IMR-90 (cell line): ENCODE data around the gene ELL. TPM values are rescaled to one million over a fixed set of nuclear protein-coding genes. Genes with fewer than 3 reads are reported as not detected.

Experiments used
- ATAC-seq: fragments of 200-7000 bp; cut with Tn5 transposase; 2 replicates; pipeline ENCODE4 v1.9.1; 2020; ENCODE audit warnings: low read depth, mild to moderate bottlenecking, moderate library complexity
- BruUV-seq: library from RNA; stranded (reverse); fragments of 400-500 nt; replicated peaks from 2 replicates; lab custom pipeline; 2021; lab: Mats Ljungman, UMichigan
- CTCF ChIA-PET: fragments of 300-600 bp; formaldehyde crosslinking; extraction: SDS; loops from one replicate; lab custom pipeline; 2021; ENCODE audit warnings: antibody characterized with exemption; lab: Yijun Ruan, JAX
- POLR2A ChIA-PET: fragments of 300-600 bp; sonication (Branson Sonifier 250); formaldehyde crosslinking; loops from one replicate; lab custom pipeline; 2022; ENCODE audit warnings: antibody characterized with exemption; ENCODE audit not compliant: unreplicated experiment; lab: Charles Lee
- DNase-seq: peaks from one replicate; pipeline ENCODE4 v3.0.0; 2013
- H2AFZ ChIP-seq: replicated peaks from 2 replicates; pipeline ENCODE3; 2013; ENCODE audit warnings: low read length, mild to moderate bottlenecking; ENCODE audit not compliant: poor library complexity
- H2AK5ac ChIP-seq: 2 replicates; pipeline ENCODE4 v1.6.1; 2013; ENCODE audit warnings: low read depth, low read length, inconsistent platforms
- H2AK9ac ChIP-seq: replicated peaks from 2 replicates; pipeline ENCODE3; 2013; ENCODE audit warnings: mild to moderate bottlenecking, low read depth, low read length, moderate library complexity; ENCODE audit not compliant: poor library complexity
- H2BK120ac ChIP-seq: 2 replicates; pipeline ENCODE4 v1.6.1; 2013; ENCODE audit warnings: low read depth, low read length, inconsistent platforms
- H2BK15ac ChIP-seq: 3 replicates; pipeline ENCODE4 v1.6.1; 2013; ENCODE audit warnings: low read depth, low read length, inconsistent platforms
- H2BK20ac ChIP-seq: 2 replicates; pipeline ENCODE4 v1.6.1; 2013; ENCODE audit warnings: low read depth, mild to moderate bottlenecking, inconsistent platforms, low read length, moderate library complexity
- H2BK5ac ChIP-seq: 2 replicates; pipeline ENCODE4 v1.6.1; 2013; ENCODE audit warnings: mild to moderate bottlenecking, low read depth, low read length, inconsistent platforms; ENCODE audit not compliant: poor library complexity, severe bottlenecking
- H3K14ac ChIP-seq: replicated peaks from 2 replicates; pipeline ENCODE4 v1.6.1; 2013; ENCODE audit warnings: low read depth, low read length, inconsistent platforms
- H3K18ac ChIP-seq: 2 replicates; pipeline ENCODE4 v1.6.1; 2013; ENCODE audit warnings: low read depth, low read length, control low read depth
- H3K23ac ChIP-seq: 2 replicates; pipeline ENCODE4 v1.6.1; 2013; ENCODE audit warnings: low read depth, low read length, inconsistent platforms
- H3K27ac ChIP-seq: 2 replicates; pipeline ENCODE4 v1.5.1; 2013; ENCODE audit warnings: mild to moderate bottlenecking, control low read depth, low read length; ENCODE audit not compliant: insufficient read depth
- H3K27me3 ChIP-seq: 2 replicates; pipeline ENCODE4 v1.6.1; 2013; ENCODE audit warnings: low read length; ENCODE audit not compliant: control insufficient read depth, insufficient read depth
- H3K36me3 ChIP-seq: 2 replicates; pipeline ENCODE4 v1.6.1; 2013; ENCODE audit warnings: low read length, mixed read lengths; ENCODE audit not compliant: control insufficient read depth, insufficient read depth
- H3K4ac ChIP-seq: 2 replicates; pipeline ENCODE4 v1.6.1; 2013; ENCODE audit warnings: low read depth, low read length, inconsistent platforms
- H3K4me1 ChIP-seq: 2 replicates; pipeline ENCODE4 v1.6.1; 2013; ENCODE audit warnings: low read length, mixed read lengths; ENCODE audit not compliant: control insufficient read depth, insufficient read depth
- H3K4me2 ChIP-seq: 2 replicates; pipeline ENCODE4 v1.6.1; 2013; ENCODE audit warnings: low read depth, mild to moderate bottlenecking, control low read depth, low read length, moderate library complexity
- H3K4me3 ChIP-seq: 2 replicates; pipeline ENCODE4 v1.5.1; 2013; ENCODE audit warnings: low read depth, mild to moderate bottlenecking, control low read depth, low read length, moderate library complexity; ENCODE audit not compliant: insufficient read depth
- H3K56ac ChIP-seq: 2 replicates; pipeline ENCODE4 v1.6.1; 2013; ENCODE audit warnings: low read length, inconsistent platforms; ENCODE audit not compliant: insufficient read depth; ENCODE audit errors: extremely low read depth
- H3K79me1 ChIP-seq, 2 experiments: 2 replicates each; pipeline ENCODE4 v1.6.1; 2013; ENCODE audit warnings: low read length in 2 of 2, inconsistent platforms in 1 of 2, low read depth in 1 of 2
- H3K9ac ChIP-seq: 2 replicates; pipeline ENCODE4 v1.6.1; 2013; ENCODE audit warnings: low read depth, low read length, control low read depth
- H3K9me1 ChIP-seq: 2 replicates; pipeline ENCODE4 v1.6.1; 2013; ENCODE audit warnings: low read length, inconsistent platforms; ENCODE audit not compliant: insufficient read depth
- H3K9me3 ChIP-seq: 2 replicates; pipeline ENCODE4 v1.6.1; 2013; ENCODE audit warnings: low read length; ENCODE audit not compliant: control insufficient read depth, insufficient read depth
- H4K20me1 ChIP-seq: 2 replicates; pipeline ENCODE4 v1.6.1; 2013; ENCODE audit warnings: low read length, inconsistent platforms; ENCODE audit not compliant: insufficient read depth
- H4K5ac ChIP-seq: 2 replicates; pipeline ENCODE4 v1.6.1; 2013; ENCODE audit warnings: mild to moderate bottlenecking, low read depth, low read length, control low read depth
- H4K8ac ChIP-seq, 2 experiments: 2 replicates each; pipeline ENCODE4 v1.6.1; 2013; ENCODE audit warnings: low read depth in 2 of 2, low read length in 2 of 2, control low read depth in 1 of 2, inconsistent platforms in 1 of 2
- H4K91ac ChIP-seq: 2 replicates; pipeline ENCODE4 v1.6.1; 2013; ENCODE audit warnings: low read depth, low read length, inconsistent platforms; ENCODE audit not compliant: insufficient read depth
- BHLHE40 ChIP-seq: fragments of 150-350 bp; IDR thresholded peaks from 2 replicates; pipeline ENCODE4 v1.6.1; 2016; ENCODE audit warnings: mild to moderate bottlenecking, low read depth, low read length
- CEBPB ChIP-seq: IDR thresholded peaks from 2 replicates; pipeline ENCODE4 v1.6.1; 2012; ENCODE audit warnings: low read depth, low read length, improper control_type of control experiment
- CHD1 ChIP-seq: IDR thresholded peaks from 2 replicates; pipeline ENCODE4 v1.6.1; 2012; ENCODE audit warnings: low read depth, low read length, improper control_type of control experiment
- FOS ChIP-seq: fragments of 150-350 bp; IDR thresholded peaks from 2 replicates; pipeline ENCODE4 v1.6.1; 2016; ENCODE audit warnings: low read depth, low read length
- MAFK ChIP-seq: IDR thresholded peaks from 2 replicates; pipeline ENCODE4 v1.6.1; 2012; ENCODE audit warnings: low read depth, low read length, improper control_type of control experiment
- MXI1 ChIP-seq: IDR thresholded peaks from 2 replicates; pipeline ENCODE4 v1.6.1; 2012; ENCODE audit warnings: low read depth, mild to moderate bottlenecking, low read length, moderate library complexity, borderline replicate concordance
- NFE2L2 ChIP-seq: fragments of 150-350 bp; IDR thresholded peaks from 2 replicates; pipeline ENCODE4 v1.6.1; 2016; ENCODE audit warnings: low read depth, mild to moderate bottlenecking, low read length
- POLR2A ChIP-seq: IDR thresholded peaks from 2 replicates; pipeline ENCODE4 v1.6.1; 2012; ENCODE audit warnings: mild to moderate bottlenecking, low read depth, low read length
- RAD21 ChIP-seq: IDR thresholded peaks from 2 replicates; pipeline ENCODE4 v1.6.1; 2012; ENCODE audit warnings: low read length, improper control_type of control experiment
- RCOR1 ChIP-seq: IDR thresholded peaks from 2 replicates; pipeline ENCODE4 v1.6.1; 2012; ENCODE audit warnings: mild to moderate bottlenecking, low read length, improper control_type of control experiment; ENCODE audit not compliant: insufficient replicate concordance
- RFX5 ChIP-seq: IDR thresholded peaks from 2 replicates; pipeline ENCODE4 v1.8.0; 2012; ENCODE audit warnings: low read depth, mild to moderate bottlenecking, low read length, moderate library complexity
- SMC3 ChIP-seq: fragments of 150-350 bp; IDR thresholded peaks from 2 replicates; pipeline ENCODE4 v1.6.1; 2016; ENCODE audit warnings: low read depth, mild to moderate bottlenecking, antibody characterized with exemption, low read length, moderate library complexity
- WGBS, 2 experiments: methylation state at CpG; one replicate each; pipeline versions ENCODE4 v1.1.5 to v1.1.7; 2013; ENCODE audit warnings: missing lambda C conversion rate in 2 of 2; ENCODE audit not compliant: insufficient read length in 1 of 2; ENCODE audit errors: extremely low coverage in 2 of 2; 5-methylcytosine and 5-hydroxymethylcytosine counted together
- dilution Hi-C: fragments of 300-500 bp; cut with HindIII; formaldehyde crosslinking; loops from one replicate; pipeline ENCODE4 v1.14.3; 2018; ENCODE audit warnings: low sequenced_read_pairs; ENCODE audit not compliant: unreplicated experiment
- in situ Hi-C: fragments of 300-500 bp; cut with MboI; formaldehyde crosslinking; loops from 3 replicates; pipeline ENCODE4 v1.14.3; 2019; ENCODE audit warnings: low sequenced_read_pairs, inconsistent platforms, mixed read lengths
- intact Hi-C: fragments of 100-400 bp; cut with micrococcal nuclease; formaldehyde crosslinking; loops from 2 replicates; pipeline ENCODE4 v1.10.0; 2022
- polyA plus RNA-seq, 3 experiments: library from polyadenylated mRNA; depleted of rRNA; stranded (reverse); fragments of >200 nt; gene quantifications; 2 replicates each; pipeline ENCODE4 v1.2.3, GENCODE V29; 2012; ENCODE audit warnings: low replicate concordance in 1 of 3
- total RNA-seq: library from RNA; depleted of rRNA; stranded (reverse); fragments of >200 nt; gene quantifications from 2 replicates; pipeline ENCODE4 v1.2.3, GENCODE V29; 2012
- TF ChIP-seq, protein P1 (sequence below): fragments of 150-350 bp; IDR thresholded peaks from 2 replicates; pipeline ENCODE4 v1.6.1; 2017; ENCODE audit warnings: mild to moderate bottlenecking, antibody characterized with exemption, low read length, low read depth
- TF ChIP-seq, protein P2 (sequence below): fragments of 150-350 bp; IDR thresholded peaks from 2 replicates; pipeline ENCODE4 v1.6.1; 2016; ENCODE audit warnings: low read depth, mild to moderate bottlenecking, low read length, moderate library complexity, borderline replicate concordance

The ELL gene
- total and polyA plus RNA-seq, 2 of the 4 experiments (the other 2 are of a cell fraction): 6.3 to 13.1 TPM

DNA sequence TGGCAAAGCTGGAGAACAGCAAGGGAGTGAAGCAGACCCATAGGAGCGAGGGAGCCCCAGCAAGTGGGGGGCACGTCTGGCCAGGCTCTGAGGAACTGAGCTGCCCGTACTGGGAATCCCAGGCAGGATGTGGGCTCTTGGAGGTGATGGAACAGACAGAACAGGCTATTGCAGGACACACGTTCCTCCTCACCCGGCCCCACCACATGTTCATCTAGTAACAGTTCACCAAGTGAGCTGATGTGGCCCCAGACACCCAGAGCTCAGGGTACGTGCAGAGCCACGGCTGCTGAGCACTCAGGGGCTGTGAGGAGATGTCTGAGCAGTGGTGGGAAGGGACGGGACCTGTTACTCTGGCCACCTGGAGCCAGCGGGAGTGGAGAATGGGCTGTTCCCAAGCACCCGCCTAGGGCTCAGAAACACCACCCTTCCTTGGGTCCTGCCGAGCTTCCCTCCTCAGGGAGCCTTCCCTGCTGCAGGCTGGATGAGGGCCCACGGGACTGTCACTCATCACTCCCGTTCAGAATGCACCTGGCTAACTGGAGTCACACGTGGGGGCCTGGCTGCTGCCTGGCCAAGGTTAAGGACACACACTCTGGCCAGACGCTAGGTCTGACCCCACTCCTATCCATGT is 18.4 kb downstream of the ELL start:
- Histone ChIP-seq H3K36me3 (no peaks in the 10 kb centered on the region), H2AK9ac (no peak overlapping the region), H2AK5ac (no peak overlapping the region), H3K4me3 (no peak overlapping the region), H2BK20ac (no peak overlapping the region), H3K79me1 (peaks cover 10 to 100% of the 10 kb centered on the region in 2 experiments), H3K27me3 (no peaks in the 10 kb centered on the region), H3K4ac (no peak overlapping the region), H2BK120ac (no peak overlapping the region), H3K9me1 (peaks cover 57% of the 10 kb centered on the region), H3K4me1 (peaks cover 29% of the 10 kb centered on the region), H2BK15ac (no peak overlapping the region), H4K91ac (no peak overlapping the region), H3K27ac (no peak overlapping the region), H2AFZ (no peak overlapping the region), H3K18ac (no peak overlapping the region), H3K9ac (no peak overlapping the region), H3K14ac (no peak overlapping the region), H2BK5ac (no peak overlapping the region), H3K56ac (no peak overlapping the region), H4K20me1 (peaks cover 100% of the 10 kb centered on the region), H3K9me3 (no peaks in the 10 kb centered on the region), H4K8ac (no peak overlapping the region), H4K5ac (no peak overlapping the region), H3K23ac (peak overlapping the region; percentile 69; the same call in 1 of the 2 replicates), H3K4me2 (no peak overlapping the region)
- BruUV-seq: no TSS peak
- DNase-seq (no peak), ATAC-seq (no peak)
- dilution Hi-C loops: no loop called here
- TF ChIP-seq MXI1 (no peak), CHD1 (no peak), RCOR1 (no peak), RAD21 (no peak), CEBPB (no peak), RFX5 (no peak), SMC3 (no peak), FOS (no peak), NFE2L2 (no peak), BHLHE40 (no peak), POLR2A (no peak), MAFK (no peak)
- TF ChIP-seq, protein P1, sequence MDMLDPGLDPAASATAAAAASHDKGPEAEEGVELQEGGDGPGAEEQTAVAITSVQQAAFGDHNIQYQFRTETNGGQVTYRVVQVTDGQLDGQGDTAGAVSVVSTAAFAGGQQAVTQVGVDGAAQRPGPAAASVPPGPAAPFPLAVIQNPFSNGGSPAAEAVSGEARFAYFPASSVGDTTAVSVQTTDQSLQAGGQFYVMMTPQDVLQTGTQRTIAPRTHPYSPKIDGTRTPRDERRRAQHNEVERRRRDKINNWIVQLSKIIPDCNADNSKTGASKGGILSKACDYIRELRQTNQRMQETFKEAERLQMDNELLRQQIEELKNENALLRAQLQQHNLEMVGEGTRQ: no peak
- TF ChIP-seq, protein P2, sequence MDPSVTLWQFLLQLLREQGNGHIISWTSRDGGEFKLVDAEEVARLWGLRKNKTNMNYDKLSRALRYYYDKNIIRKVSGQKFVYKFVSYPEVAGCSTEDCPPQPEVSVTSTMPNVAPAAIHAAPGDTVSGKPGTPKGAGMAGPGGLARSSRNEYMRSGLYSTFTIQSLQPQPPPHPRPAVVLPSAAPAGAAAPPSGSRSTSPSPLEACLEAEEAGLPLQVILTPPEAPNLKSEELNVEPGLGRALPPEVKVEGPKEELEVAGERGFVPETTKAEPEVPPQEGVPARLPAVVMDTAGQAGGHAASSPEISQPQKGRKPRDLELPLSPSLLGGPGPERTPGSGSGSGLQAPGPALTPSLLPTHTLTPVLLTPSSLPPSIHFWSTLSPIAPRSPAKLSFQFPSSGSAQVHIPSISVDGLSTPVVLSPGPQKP: no peak
- ChIA-PET CTCF (no interaction called here), POLR2A (interaction anchor here (0.6 kb wide), 1 partner anchor 161 kb away, joined by 3 read pairs; no protein-coding TSS in a partner anchor)
- in situ Hi-C loops: no loop called here
- intact Hi-C loops: no loop called here
- WGBS, 2 experiments: 80% methylated on average over 8 of the region's 15 CpGs; no CpG with 5 or more reads in 1 of the 2 experiments
